ENCODE measurements around the gene MNX1. TPM values are rescaled to one million over a fixed set of nuclear protein-coding genes. Genes with fewer than 3 reads are reported as not detected.
A peak's percentile ranks its signal among the peaks of the same experiment; 100 is the strongest.

The MNX1 gene
- total RNA-seq, 1 donor from 2014 or later: 103 TPM

DNA sequence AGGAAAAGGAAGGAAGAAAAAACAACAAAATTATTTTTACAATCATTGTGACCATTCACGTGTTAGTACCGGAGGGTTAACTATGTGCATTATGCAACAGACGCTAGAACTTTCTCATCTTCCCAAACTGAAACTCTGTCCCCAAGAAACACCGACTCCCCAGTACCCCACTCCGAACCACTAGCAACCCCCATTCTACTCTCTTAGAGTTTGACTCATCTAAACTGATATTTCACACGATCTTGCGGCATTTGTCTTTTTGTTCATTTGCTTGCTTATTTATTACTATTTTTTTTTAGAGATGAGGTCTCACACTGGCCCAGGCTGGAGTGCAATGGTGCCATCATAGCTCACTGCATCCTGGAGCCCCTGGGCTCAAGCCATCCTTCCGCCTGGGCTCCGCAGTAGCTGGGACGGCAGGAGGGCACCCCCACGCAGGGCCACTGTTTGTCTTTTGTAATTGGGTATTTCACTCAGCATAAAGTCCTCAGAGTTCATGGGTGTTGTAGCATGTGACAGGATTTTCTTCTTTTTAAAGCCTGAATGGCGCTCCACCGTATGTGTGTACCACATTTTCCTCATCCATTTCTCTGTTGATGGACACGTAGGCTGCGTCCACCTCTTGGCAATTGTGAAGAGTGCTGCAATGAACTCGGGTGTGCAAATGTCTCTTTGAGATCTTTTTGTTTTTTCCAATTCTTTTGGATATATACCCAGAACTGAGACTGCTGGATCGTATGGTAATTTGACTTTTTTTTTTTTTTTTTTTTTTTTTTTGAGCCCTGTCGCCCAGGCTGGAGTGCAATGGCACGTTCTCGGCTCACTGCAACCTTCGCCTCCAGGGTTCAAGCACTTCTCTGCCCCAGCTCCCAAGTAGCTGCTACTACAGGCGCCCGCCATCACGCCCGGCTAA is 9.5 kb downstream of the MNX1 start:
- peaks cover 42% of the 10 kb centered on the region for H3K27me3 Mint-ChIP-seq
- H3K9me3 Mint-ChIP-seq (ENCODE audit: low read depth): no peaks in the 10 kb centered on the region
- H3K36me3 Mint-ChIP-seq (ENCODE audit: insufficient read depth): peaks cover 19% of the 10 kb centered on the region
- peaks cover 32% of the 10 kb centered on the region for H3K4me1 Mint-ChIP-seq (ENCODE audit: low read depth)
- peak overlapping the region; percentile 63 for H3K4me3 Mint-ChIP-seq (ENCODE audit: low read depth)
- H3K27ac Mint-ChIP-seq: peak overlapping the region; percentile 83
- TF ChIP-seq, protein P1, sequence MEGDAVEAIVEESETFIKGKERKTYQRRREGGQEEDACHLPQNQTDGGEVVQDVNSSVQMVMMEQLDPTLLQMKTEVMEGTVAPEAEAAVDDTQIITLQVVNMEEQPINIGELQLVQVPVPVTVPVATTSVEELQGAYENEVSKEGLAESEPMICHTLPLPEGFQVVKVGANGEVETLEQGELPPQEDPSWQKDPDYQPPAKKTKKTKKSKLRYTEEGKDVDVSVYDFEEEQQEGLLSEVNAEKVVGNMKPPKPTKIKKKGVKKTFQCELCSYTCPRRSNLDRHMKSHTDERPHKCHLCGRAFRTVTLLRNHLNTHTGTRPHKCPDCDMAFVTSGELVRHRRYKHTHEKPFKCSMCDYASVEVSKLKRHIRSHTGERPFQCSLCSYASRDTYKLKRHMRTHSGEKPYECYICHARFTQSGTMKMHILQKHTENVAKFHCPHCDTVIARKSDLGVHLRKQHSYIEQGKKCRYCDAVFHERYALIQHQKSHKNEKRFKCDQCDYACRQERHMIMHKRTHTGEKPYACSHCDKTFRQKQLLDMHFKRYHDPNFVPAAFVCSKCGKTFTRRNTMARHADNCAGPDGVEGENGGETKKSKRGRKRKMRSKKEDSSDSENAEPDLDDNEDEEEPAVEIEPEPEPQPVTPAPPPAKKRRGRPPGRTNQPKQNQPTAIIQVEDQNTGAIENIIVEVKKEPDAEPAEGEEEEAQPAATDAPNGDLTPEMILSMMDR (IDR thresholded peaks at IDR 0.05; ENCODE audit: unreplicated experiment): no peak
- DNase-seq (ENCODE audit: low spot score, unreplicated experiment): no peak

DNA sequence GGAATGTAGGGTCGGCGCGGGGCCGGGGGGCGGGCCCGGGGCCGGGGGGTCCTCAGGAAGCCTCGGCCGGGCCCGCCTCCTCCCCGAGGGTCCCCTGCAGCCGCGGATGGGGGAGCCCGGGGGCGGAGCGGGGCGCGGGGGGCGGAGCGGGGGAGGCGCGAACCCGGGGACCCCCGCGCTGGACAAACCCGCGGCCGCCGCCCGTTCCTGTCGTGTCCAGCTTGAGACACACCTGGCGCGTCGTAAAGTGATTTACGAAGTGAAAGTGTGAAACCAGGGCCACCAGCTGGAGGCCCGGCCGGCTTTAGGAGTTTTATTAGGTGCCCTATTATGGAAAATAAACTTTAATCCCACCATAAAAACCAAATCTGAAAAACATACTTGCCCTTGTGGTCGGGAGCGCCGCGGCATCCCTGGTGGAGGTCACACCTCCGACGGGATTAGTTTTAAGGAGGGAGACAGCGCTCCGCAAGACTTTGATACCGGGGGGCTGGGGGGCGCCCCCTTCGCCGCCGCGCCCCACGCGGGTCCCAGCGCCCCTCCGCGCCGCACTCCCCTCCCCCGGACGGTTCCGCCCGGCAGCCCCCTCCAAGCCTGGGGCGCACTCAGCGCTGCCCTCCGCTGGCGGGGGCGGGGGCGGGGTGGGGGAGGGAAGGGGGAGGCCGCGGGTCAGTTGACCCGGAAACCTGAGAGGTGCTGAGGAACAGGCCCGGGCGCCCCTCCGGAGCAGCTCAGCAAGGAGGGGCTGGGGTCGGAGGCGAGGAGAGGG is 10.3 kb downstream of the MNX1 start:
- DNase-seq (ENCODE audit: low spot score, unreplicated experiment): no peak
- no peaks in the 10 kb centered on the region for H3K9me3 Mint-ChIP-seq (ENCODE audit: low read depth)
- peak overlapping the region; percentile 94 for H3K27ac Mint-ChIP-seq
- H3K4me1 Mint-ChIP-seq (ENCODE audit: low read depth): peaks cover 34% of the 10 kb centered on the region
- peaks cover 41% of the 10 kb centered on the region for H3K27me3 Mint-ChIP-seq
- H3K36me3 Mint-ChIP-seq (ENCODE audit: insufficient read depth): peaks cover 19% of the 10 kb centered on the region
- TF ChIP-seq, protein P1 (IDR thresholded peaks at IDR 0.05; ENCODE audit: unreplicated experiment): peak; percentile 20
- peak overlapping the region; percentile 63 for H3K4me3 Mint-ChIP-seq (ENCODE audit: low read depth)

DNA sequence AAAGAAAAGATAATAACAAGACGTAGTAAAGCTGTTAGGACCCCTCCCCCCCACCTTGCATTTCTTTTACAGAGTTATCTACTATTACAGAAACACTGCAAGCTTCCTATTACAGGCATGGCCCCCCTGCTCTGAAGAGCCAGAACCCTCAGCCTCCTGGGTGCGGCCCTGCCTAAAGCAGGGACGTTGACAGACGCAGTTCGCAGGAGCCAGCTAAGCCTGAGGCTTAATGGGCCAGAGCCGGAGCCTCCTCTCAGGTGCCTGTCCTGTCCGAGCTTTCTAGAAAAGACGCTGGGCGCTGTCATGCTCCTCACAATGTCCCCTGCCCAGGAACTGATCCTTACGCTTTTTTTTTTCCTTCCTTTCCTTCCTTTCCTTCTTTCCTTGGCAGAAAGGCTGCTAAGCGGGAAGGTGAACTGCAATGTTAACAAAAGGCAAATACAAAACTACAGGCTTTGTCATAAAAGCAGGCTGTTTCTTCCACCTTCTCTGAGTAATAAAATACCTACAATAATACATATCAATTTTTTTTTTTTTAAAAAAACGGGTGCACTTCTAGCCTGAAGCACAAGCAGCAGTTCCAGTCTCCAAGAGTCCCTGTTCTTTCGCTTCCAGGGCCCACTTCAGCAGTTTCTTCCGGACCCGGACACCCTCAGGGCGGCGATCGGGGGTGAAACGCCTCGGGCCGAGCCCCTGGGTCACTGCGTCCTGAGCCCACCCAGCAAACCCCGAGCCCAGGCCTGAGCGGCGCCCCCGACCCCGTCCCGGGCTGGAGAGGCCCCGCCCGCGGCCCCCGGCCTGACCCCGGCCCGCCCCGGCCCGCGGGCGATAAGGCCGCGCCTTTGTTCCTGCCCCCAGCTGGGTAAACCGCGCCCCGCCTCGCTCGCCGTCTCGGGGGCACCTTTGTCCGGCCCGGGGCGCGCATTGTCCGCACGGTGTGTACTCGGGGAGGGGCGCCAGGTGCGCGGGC is 11.2 kb downstream of the MNX1 start:
- peaks cover 32% of the 10 kb centered on the region for H3K27me3 Mint-ChIP-seq
- DNase-seq (ENCODE audit: low spot score, unreplicated experiment): peak; percentile 71
- TF ChIP-seq, protein P1 (IDR thresholded peaks at IDR 0.05; ENCODE audit: unreplicated experiment): no peak
- H3K27ac Mint-ChIP-seq: peak overlapping the region; percentile 91
- H3K36me3 Mint-ChIP-seq (ENCODE audit: insufficient read depth): peaks cover 10% of the 10 kb centered on the region
- no peaks in the 10 kb centered on the region for H3K9me3 Mint-ChIP-seq (ENCODE audit: low read depth)
- peak overlapping the region; percentile 48 for H3K4me3 Mint-ChIP-seq (ENCODE audit: low read depth)
- H3K4me1 Mint-ChIP-seq (ENCODE audit: low read depth): peaks cover 31% of the 10 kb centered on the region

DNA sequence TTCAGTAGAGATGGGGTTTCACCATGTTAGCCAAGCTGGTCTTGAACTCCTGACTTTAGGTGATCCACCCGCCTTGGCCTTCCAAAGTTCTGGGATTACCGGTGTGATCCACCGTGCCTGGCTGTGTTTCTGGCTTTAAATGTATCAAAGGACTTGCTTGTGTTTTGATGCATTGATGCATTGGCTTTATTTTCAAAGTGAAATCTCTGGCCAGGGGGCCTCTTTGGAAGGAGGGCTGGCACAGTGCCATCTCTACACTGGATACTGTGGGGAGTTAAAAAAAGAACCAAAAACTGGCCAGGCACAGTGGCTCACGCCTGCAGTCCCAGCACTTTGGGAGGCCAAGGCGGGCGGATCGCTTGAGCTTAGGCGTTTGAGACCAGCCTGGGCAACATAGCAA is 16.0 kb downstream of the MNX1 start:
- no peak overlapping the region for H3K27ac Mint-ChIP-seq
- TF ChIP-seq, protein P1 (IDR thresholded peaks at IDR 0.05; ENCODE audit: unreplicated experiment): no peak
- no peaks in the 10 kb centered on the region for H3K9me3 Mint-ChIP-seq (ENCODE audit: low read depth)
- H3K4me1 Mint-ChIP-seq (ENCODE audit: low read depth): peaks cover 40% of the 10 kb centered on the region
- no peak for DNase-seq (ENCODE audit: low spot score, unreplicated experiment)
- H3K36me3 Mint-ChIP-seq (ENCODE audit: insufficient read depth): peaks cover 17% of the 10 kb centered on the region
- H3K27me3 Mint-ChIP-seq: peaks cover 18% of the 10 kb centered on the region
- no peak overlapping the region for H3K4me3 Mint-ChIP-seq (ENCODE audit: low read depth)
